ENCODE results near the gene CUL1. TPM values are rescaled to one million over a fixed set of nuclear protein-coding genes. Genes with fewer than 3 reads are reported as not detected.

Gene CUL1
- total RNA-seq, 1 donor from 2014 or later: 56.9 TPM

DNA sequence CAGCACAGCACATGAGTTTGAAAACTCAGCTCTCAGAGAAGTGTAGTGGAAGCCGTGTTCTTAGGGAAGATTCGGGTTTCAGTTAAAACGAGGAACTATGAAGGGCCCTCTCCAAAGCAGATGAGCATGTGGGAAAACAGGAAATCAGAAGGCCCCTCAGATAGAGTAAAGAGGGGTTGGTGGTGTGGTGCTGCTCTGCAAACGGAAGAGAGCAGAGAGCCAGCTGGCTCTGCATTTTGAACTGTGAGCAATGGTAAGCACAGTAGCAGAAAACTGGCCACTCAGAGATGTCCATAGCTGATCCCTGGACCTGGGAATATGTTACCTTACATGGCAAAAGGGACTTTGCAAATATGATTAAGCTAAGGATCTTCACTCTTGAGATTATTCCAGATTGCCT, 27.9 kb upstream of the CUL1 start:
- TF ChIP-seq, protein P1, sequence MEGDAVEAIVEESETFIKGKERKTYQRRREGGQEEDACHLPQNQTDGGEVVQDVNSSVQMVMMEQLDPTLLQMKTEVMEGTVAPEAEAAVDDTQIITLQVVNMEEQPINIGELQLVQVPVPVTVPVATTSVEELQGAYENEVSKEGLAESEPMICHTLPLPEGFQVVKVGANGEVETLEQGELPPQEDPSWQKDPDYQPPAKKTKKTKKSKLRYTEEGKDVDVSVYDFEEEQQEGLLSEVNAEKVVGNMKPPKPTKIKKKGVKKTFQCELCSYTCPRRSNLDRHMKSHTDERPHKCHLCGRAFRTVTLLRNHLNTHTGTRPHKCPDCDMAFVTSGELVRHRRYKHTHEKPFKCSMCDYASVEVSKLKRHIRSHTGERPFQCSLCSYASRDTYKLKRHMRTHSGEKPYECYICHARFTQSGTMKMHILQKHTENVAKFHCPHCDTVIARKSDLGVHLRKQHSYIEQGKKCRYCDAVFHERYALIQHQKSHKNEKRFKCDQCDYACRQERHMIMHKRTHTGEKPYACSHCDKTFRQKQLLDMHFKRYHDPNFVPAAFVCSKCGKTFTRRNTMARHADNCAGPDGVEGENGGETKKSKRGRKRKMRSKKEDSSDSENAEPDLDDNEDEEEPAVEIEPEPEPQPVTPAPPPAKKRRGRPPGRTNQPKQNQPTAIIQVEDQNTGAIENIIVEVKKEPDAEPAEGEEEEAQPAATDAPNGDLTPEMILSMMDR (IDR thresholded peaks at IDR 0.05): no peak
- DNase-seq (no peak), ATAC-seq (ENCODE audit: low read depth) (no peak)
- H3K36me3 Mint-ChIP-seq (ENCODE audit: low read depth): no peaks in the 10 kb centered on the region
- no peaks in the 10 kb centered on the region for H3K4me1 Mint-ChIP-seq
- intact Hi-C loops (cut with micrococcal nuclease): no loop called here
- POLR2A ChIA-PET: no interaction called here
- CTCF ChIA-PET: no interaction called here
- H3K4me3 Mint-ChIP-seq: no peak overlapping the region
- H3K27me3 Mint-ChIP-seq: peaks cover 11% of the 10 kb centered on the region
- no peak overlapping the region for H3K27ac Mint-ChIP-seq
- H3K9me3 Mint-ChIP-seq: peaks cover 6% of the 10 kb centered on the region

DNA sequence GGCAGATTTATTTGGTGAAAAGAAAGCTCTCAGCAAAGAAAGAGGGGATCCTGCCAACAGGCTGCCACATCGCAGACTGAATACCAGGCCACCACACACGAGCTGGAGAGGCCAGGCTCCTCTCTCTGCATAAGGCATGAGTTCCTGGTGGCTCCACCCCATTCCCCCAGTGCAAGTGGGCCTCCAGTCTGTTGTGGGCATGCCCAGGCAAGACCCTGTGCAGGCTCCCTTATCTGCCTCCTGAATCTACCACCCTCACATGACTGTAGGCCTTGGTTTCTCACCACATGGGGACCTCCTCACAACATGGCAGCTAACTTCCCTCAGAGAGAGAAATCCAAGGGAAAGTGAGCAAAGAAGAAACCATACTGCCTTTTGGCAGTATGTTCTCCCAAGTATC, 26.7 kb upstream of the CUL1 start:
- H3K4me3 Mint-ChIP-seq: no peak overlapping the region
- intact Hi-C loops (cut with micrococcal nuclease): no loop called here
- peaks cover 15% of the 10 kb centered on the region for H3K27me3 Mint-ChIP-seq
- DNase-seq (no peak), ATAC-seq (ENCODE audit: low read depth) (no peak)
- H3K4me1 Mint-ChIP-seq: no peaks in the 10 kb centered on the region
- no peaks in the 10 kb centered on the region for H3K36me3 Mint-ChIP-seq (ENCODE audit: low read depth)
- no peak overlapping the region for H3K27ac Mint-ChIP-seq
- ChIA-PET POLR2A (no interaction called here), CTCF (no interaction called here)
- TF ChIP-seq, protein P1 (IDR thresholded peaks at IDR 0.05): no peak
- H3K9me3 Mint-ChIP-seq: peaks cover 6% of the 10 kb centered on the region

DNA sequence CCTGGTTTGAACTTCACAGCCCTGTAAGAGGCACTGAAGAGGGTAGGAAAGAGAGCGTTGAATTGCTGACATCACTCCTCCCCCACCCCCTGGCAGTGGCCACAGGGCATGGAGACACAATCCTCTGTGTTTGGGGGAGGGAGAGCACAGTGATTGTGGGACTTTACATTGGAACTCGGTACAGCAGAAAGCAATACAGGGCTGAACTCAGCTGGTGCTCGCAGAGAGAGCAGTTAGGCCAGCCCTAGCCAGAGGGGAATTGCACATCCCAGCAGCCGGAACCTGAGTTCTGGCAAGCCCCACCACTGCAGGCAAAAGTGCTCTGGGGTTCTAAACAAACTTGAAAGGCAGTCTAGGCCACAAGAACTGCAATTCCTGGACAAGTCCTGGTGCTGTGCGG, 24.0 kb upstream of the CUL1 start:
- no peak for ATAC-seq (ENCODE audit: low read depth)
- H3K27me3 Mint-ChIP-seq: peaks cover 14% of the 10 kb centered on the region
- intact Hi-C loops (cut with micrococcal nuclease): no loop called here
- POLR2A ChIA-PET: no interaction called here
- TF ChIP-seq, protein P1 (IDR thresholded peaks at IDR 0.05): no peak
- CTCF ChIA-PET: no interaction called here
- H3K36me3 Mint-ChIP-seq (ENCODE audit: low read depth): no peaks in the 10 kb centered on the region
- DNase-seq: no peak
- H3K4me3 Mint-ChIP-seq: no peak overlapping the region
- peaks cover 2% of the 10 kb centered on the region for H3K9me3 Mint-ChIP-seq
- no peak overlapping the region for H3K27ac Mint-ChIP-seq
- no peaks in the 10 kb centered on the region for H3K4me1 Mint-ChIP-seq

DNA sequence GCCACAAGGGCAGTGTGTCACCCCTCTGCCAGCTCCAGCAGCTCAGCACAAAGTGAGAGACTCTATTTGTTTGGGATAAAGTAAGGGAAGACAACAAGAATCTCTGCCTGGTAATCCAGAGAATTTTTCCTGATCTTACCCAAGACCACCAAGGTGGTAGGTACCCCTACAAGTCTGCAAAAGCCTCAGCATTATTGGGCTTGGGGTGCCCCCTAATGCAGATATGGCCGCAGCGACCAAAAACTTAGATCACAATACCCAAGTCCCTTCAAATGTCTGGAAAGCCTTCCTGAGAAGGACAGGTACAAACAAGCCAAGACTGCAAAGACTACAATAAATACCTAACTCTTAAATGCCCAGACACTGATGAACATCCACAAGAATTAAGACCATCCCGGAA, 22.4 kb upstream of the CUL1 start:
- DNase-seq (no peak), ATAC-seq (ENCODE audit: low read depth) (no peak)
- no peaks in the 10 kb centered on the region for H3K4me1 Mint-ChIP-seq
- ChIA-PET CTCF (no interaction called here), POLR2A (no interaction called here)
- no peaks in the 10 kb centered on the region for H3K36me3 Mint-ChIP-seq (ENCODE audit: low read depth)
- H3K9me3 Mint-ChIP-seq: peaks cover 4% of the 10 kb centered on the region
- H3K4me3 Mint-ChIP-seq: no peak overlapping the region
- TF ChIP-seq, protein P1 (IDR thresholded peaks at IDR 0.05): no peak
- H3K27ac Mint-ChIP-seq: no peak overlapping the region
- intact Hi-C loops (cut with micrococcal nuclease): no loop called here
- H3K27me3 Mint-ChIP-seq: peaks cover 14% of the 10 kb centered on the region

DNA sequence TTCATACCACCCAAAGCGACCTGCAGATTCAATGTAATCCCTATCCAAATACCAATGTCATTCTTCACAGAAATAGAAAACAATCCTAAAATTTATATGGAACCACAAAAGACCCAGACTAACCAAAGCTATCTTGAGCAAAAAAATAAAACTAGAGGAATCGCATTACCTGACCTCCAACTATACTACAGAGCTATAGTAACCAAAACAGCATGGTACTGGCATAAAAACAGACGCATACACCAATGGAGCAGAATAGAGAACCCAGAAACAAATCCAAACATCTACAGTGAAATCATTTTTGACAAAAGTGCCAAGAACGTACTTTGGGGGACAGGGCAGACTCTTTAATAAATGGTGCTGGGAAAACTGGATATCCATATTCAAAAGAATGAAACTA, 16.9 kb upstream of the CUL1 start:
- no peak for ATAC-seq (ENCODE audit: low read depth)
- Mint-ChIP-seq H3K9me3 (peaks cover 6% of the 10 kb centered on the region), H3K27me3 (peaks cover 2% of the 10 kb centered on the region), H3K36me3 (ENCODE audit: low read depth) (no peaks in the 10 kb centered on the region), H3K27ac (no peak overlapping the region), H3K4me1 (no peaks in the 10 kb centered on the region), H3K4me3 (no peak overlapping the region)
- CTCF ChIA-PET: no interaction called here
- TF ChIP-seq, protein P1 (IDR thresholded peaks at IDR 0.05): no peak
- DNase-seq: no peak
- POLR2A ChIA-PET: no interaction called here
- intact Hi-C loops (cut with micrococcal nuclease): no loop called here

Measured in activated B cell treated with CpG ODN at 0.5 μM for 24 hours (primary cell).